H4 (cell line): ENCODE measurements around the gene LDLRAD4. TPM values are rescaled to one million over a fixed set of nuclear protein-coding genes. Genes with fewer than 3 reads are reported as not detected.
"Not testable (repeated sequence)": the region's sequence is repeated elsewhere in the genome, so short reads cannot be mapped to it uniquely, and the experiment has no call there.

Experiments
- DNase-seq: peaks from one replicate; pipeline ENCODE4 v3.0.0-alpha.2; 2015; ENCODE audit warnings: low spot score
- total RNA-seq: library from RNA; depleted of rRNA; stranded (reverse); fragments of >200 nt; shearing (Covaris generic); gene quantifications from 2 replicates; pipeline ENCODE4 v1.2.3, GENCODE V29; 2014; rRNA removed

LDLRAD4 gene
- total RNA-seq, 1 experiment from 2014 or later: 6.9 TPM

DNA sequence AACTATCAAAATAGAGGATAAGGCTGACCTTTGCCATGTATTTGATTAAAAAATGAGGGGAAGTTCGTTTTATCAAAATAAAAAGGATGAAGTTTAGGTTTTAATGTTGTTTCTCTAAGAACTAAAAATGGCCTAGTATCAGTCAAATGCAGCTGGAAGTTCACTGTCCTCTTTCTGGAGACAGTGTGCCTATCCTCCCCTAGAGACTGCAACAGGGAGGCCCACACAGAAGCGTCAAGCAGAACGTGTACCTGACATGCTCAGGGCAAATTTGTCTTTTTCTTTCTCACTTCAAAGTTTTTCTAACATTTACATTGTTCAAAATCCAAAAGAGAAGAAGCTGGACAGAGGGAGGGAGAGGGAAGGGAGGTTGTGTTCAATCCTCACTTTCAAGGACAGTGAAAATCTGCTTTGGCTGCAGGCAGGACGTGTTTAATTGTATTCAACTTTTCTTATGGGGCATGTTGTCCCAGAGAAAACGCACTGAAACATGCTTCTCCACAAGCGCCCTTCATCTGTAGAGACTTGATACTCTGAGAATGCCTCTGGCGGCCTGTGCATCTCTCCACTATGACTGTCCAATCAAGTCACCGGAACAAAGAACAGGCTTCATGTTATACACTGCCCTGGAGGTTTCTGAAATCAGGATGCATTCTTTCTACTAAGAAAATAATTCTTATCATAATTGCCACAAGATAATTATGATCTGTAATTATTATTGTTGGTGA, 442.7 kb downstream of the LDLRAD4 start:
- no peak for DNase-seq

- no peak for DNase-seq
Measured at GRCh38 chr18:13661779-13662256, 443.3 kb downstream of the LDLRAD4 start.

- no peak for DNase-seq
Measured at GRCh38 chr18:13672657-13673056, 454.1 kb downstream of the LDLRAD4 start.

DNA sequence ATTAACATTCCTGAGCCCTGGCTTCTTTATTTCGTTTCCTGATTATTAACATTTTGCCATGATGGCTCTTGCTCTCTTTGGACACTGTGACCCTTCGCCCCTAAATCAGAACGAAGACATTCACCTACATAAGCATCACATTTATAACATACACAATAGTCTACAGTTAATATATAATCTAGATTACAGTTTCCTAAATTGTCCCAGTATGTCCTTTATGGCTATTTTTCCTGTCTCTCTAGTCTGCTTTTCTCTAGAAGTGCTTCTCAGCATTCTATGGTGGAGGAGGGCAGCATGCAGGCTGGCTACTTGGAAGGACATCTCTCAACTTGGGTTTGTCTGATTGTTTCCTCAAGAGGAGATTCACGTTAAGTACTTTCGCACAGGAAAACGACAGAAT, 457.9 kb downstream of the LDLRAD4 start:
- no peak for DNase-seq

DNA sequence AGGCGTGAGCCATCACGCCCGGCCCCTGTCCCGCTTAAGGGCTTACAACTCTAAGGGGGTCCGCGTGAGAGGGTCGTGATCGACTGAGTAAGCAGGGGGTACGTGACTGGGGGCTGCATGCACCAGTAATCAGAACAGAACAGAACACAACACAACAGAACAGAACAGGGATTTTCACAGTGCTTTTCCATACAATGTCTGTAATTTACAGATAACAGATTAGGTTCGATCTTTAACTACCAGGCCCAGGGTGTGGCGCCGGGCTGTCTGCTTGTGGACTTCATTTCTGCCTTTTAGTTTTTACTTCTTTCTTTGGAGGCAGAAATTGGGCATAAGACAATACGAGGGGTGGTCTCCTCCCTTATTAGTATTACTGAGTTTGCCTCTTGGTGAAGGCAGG, 458.8 kb downstream of the LDLRAD4 start:
- not testable (repeated sequence) for DNase-seq

- DNase-seq: peak; percentile 7
Measured at GRCh38 chr18:13680612-13681011, 462.1 kb downstream of the LDLRAD4 start.

- DNase-seq: no peak
Measured at GRCh38 chr18:13681701-13682100, 463.1 kb downstream of the LDLRAD4 start.

DNA sequence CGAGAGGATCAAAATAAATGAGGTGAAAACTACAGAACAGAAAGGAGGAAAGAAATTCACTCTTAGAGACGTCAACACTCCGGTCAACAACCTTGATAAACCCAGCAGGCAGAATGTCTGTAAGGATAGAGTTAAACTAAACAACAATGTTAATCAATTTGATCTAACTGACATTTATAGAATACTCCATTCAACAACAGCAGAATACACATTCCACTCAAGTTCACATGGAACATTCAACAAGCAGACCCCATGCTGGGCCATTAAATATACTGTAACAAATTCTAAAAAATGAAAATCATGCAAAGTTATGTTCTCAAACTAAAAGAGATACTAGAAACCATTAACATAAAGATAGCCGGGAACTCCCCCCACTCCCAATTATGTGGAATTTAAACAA, 466.0 kb downstream of the LDLRAD4 start:
- no peak for DNase-seq

- DNase-seq: no peak
Measured at GRCh38 chr18:13688191-13689136, 469.9 kb downstream of the LDLRAD4 start.

DNA sequence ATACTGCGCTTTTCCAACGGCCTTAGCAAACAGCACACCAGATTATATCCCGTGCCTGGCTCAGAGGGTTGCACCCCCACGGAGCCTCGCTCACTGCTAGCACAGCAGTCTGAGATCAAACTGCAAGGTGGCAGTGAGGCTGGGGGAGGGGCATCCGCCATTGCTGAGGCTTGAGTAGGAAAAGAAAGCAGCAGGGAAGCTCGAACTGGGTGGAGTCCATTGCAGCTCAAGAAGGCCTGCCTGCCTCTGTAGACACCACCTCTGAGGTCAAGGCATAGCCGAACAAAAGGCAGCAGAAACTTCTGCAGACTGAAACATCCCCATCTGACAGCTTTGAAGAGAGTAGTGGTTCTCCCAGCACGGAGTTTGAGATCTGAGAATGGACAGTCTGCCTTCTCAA, 471.5 kb downstream of the LDLRAD4 start:
- not testable (repeated sequence) for DNase-seq

DNA sequence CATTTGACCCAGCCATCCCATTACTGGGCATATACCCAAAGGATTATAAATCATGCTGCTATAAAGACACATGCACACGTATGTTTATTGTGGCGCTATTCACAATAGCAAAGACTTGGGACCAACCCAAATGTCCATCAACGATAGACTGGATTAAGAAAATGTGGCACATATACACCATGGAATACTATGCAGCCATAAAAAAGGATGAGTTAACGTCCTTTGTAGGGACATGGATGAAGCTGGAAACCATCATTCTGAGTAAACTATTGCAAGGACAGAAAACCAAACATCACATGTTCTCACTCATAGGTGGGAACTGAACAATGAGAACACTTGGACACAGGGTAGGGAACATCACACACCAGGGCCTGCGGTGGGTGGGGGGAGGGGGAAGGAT, 476.8 kb downstream of the LDLRAD4 start:
- DNase-seq: not testable (repeated sequence)

- DNase-seq: no peak
Measured at GRCh38 chr18:13696961-13697360, 478.4 kb downstream of the LDLRAD4 start.

GRCh38 chr18:13700153-13700552, 481.6 kb downstream of the LDLRAD4 start:
- DNase-seq: no peak

Other genes starting within 250 kb of the LDLRAD4 start
- 10.2 and 15.4 TPM in 2 replicates for gene CEP192, start 227.4 kb upstream of the LDLRAD4 start, total RNA-seq